ENCODE data around the gene SCAPER. TPM values are rescaled to one million over a fixed set of nuclear protein-coding genes. Genes with fewer than 3 reads are reported as not detected.

SCAPER gene
- total and polyA plus RNA-seq, 2 donors (not counting 1 experiment from before 2014, with no cell fraction given): 8.3 to 61.6 TPM

DNA sequence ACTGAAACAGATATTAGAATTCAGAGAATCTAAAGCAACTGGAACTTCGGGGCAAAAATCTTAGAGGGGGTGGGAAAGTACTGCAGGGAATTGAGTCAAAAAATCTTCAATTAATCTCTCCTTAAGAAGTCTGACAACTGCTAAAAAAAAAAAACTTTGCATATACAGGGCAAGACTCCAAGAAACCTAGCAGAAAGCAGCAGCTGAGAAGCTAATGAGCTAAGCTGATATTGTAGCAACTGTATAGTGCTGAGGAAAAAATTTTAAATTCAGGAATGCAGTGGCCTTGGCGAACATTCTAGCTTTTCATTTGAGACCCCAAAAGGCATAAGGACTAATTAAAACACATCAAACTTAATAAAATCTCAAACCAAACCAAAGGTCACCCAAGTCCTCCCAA lies 113.6 kb downstream of the SCAPER start:
- Histone ChIP-seq H3K27ac (ENCODE audit: low read length in 2 of 2) (no peak overlapping the region), H3K9me3 (ENCODE audit: control extremely low read depth in 1 of 3, control insufficient read depth in 2 of 3, insufficient read depth in 1 of 3, low read length in 2 of 3) (peaks cover 0 to 1% (median 0%) of the 10 kb centered on the region in 3 donors), H3K36me3 (replicated peaks in 1 of 2; ENCODE audit: control extremely low read depth in 1 of 2, control insufficient read depth in 1 of 2, extremely low read depth in 1 of 2, insufficient read depth in 2 of 2, low read length in 1 of 2) (peaks cover 4 to 26% of the 10 kb centered on the region in 2 experiments), H3K4me2 (replicated peaks; ENCODE audit: low read depth, low read length, poor library complexity, severe bottlenecking) (no peak overlapping the region), H3K9ac (ENCODE audit: low read length) (no peak overlapping the region), H2AFZ (ENCODE audit: insufficient read depth, low read depth, low read length, poor library complexity, severe bottlenecking) (no peak overlapping the region), H3K27me3 (replicated peaks in 1 of 4; ENCODE audit: control extremely low read depth in 1 of 4, control insufficient read depth in 3 of 4, insufficient read depth in 4 of 4, low read length in 3 of 4) (no peaks in the 10 kb centered on the region), H3K79me2 (ENCODE audit: control insufficient read depth, insufficient read depth, low read length) (no peaks in the 10 kb centered on the region), H3K4me1 (ENCODE audit: control insufficient read depth in 2 of 2, insufficient read depth in 2 of 2, low read length in 2 of 2) (no peaks in the 10 kb centered on the region), H3K4me3 (ENCODE audit: control extremely low read depth in 1 of 5, extremely low read depth in 1 of 5, insufficient read depth in 1 of 5, low read depth in 2 of 5, low read length in 4 of 5) (no peak overlapping the region), H4K20me1 (ENCODE audit: control insufficient read depth, insufficient read depth, low read length, poor library complexity, severe bottlenecking) (no peaks in the 10 kb centered on the region)
- CTCF ChIA-PET: no interaction called here
- no peaks in the 10 kb centered on the region for H3K27me3 Mint-ChIP-seq
- DNase-seq (no peak), ATAC-seq (ENCODE audit: low read depth) (no peak)
- peaks cover 2% of the 10 kb centered on the region for H3K4me1 Mint-ChIP-seq
- H3K9me3 Mint-ChIP-seq (ENCODE audit: insufficient read depth): peaks cover 6% of the 10 kb centered on the region
- intact Hi-C loops (cut with micrococcal nuclease): no loop called here
- WGBS (ENCODE audit: insufficient coverage): no CpG with 5 or more reads among the region's 2 CpGs
- TF ChIP-seq EZH2 (IDR thresholded peaks at IDR 0.05; ENCODE audit: borderline replicate concordance, insufficient read depth, low read depth, low read length, poor library complexity, severe bottlenecking) (no peak), CTCF (IDR thresholded peaks at IDR 0.05) (no peak)
- H3K4me3 Mint-ChIP-seq: no peak overlapping the region
- POLR2A ChIA-PET: no interaction called here
- H3K27ac Mint-ChIP-seq: no peak overlapping the region

GRCh38 chr15:76787273-76787672 lies 117.9 kb downstream of the SCAPER start:
- no peaks in the 10 kb centered on the region for H4K20me1 ChIP-seq (ENCODE audit: control insufficient read depth, insufficient read depth, low read length, poor library complexity, severe bottlenecking)
- H3K36me3 ChIP-seq (replicated peaks in 1 of 2; ENCODE audit: control extremely low read depth in 1 of 2, control insufficient read depth in 1 of 2, extremely low read depth in 1 of 2, insufficient read depth in 2 of 2, low read length in 1 of 2): peaks cover 2 to 4% of the 10 kb centered on the region in 2 experiments
- no peaks in the 10 kb centered on the region for H3K79me2 ChIP-seq (ENCODE audit: control insufficient read depth, insufficient read depth, low read length)
- ChIA-PET CTCF (no interaction called here), POLR2A (no interaction called here)
- peaks cover 6% of the 10 kb centered on the region for H3K9me3 Mint-ChIP-seq (ENCODE audit: insufficient read depth)
- H3K4me2 ChIP-seq (replicated peaks; ENCODE audit: low read depth, low read length, poor library complexity, severe bottlenecking): no peak overlapping the region
- no CpG with 5 or more reads among the region's 4 CpGs for WGBS (ENCODE audit: insufficient coverage)
- H3K9me3 ChIP-seq (ENCODE audit: control extremely low read depth in 1 of 3, control insufficient read depth in 2 of 3, insufficient read depth in 1 of 3, low read length in 2 of 3): peaks cover 0 to 1% (median 0%) of the 10 kb centered on the region in 3 donors
- H3K27ac ChIP-seq (ENCODE audit: low read length in 2 of 2): no peak overlapping the region
- H3K27me3 ChIP-seq (replicated peaks in 1 of 4; ENCODE audit: control extremely low read depth in 1 of 4, control insufficient read depth in 3 of 4, insufficient read depth in 4 of 4, low read length in 3 of 4): no peaks in the 10 kb centered on the region
- H3K27me3 Mint-ChIP-seq: no peaks in the 10 kb centered on the region
- H3K4me1 ChIP-seq (ENCODE audit: control insufficient read depth in 2 of 2, insufficient read depth in 2 of 2, low read length in 2 of 2): no peaks in the 10 kb centered on the region
- peaks cover 3% of the 10 kb centered on the region for H3K4me1 Mint-ChIP-seq
- H3K9ac ChIP-seq (ENCODE audit: low read length): no peak overlapping the region
- no peak for ATAC-seq (ENCODE audit: low read depth)
- DNase-seq: no peak
- no peak for TF ChIP-seq CTCF (IDR thresholded peaks at IDR 0.05)
- no peak for TF ChIP-seq EZH2 (IDR thresholded peaks at IDR 0.05; ENCODE audit: borderline replicate concordance, insufficient read depth, low read depth, low read length, poor library complexity, severe bottlenecking)
- no peak overlapping the region for H3K27ac Mint-ChIP-seq
- H3K4me3 Mint-ChIP-seq: no peak overlapping the region
- H2AFZ ChIP-seq (ENCODE audit: insufficient read depth, low read depth, low read length, poor library complexity, severe bottlenecking): no peak overlapping the region
- intact Hi-C loops (cut with micrococcal nuclease): no loop called here
- no peak overlapping the region for H3K4me3 ChIP-seq (ENCODE audit: control extremely low read depth in 1 of 5, extremely low read depth in 1 of 5, insufficient read depth in 1 of 5, low read depth in 2 of 5, low read length in 4 of 5)
